Measurements from ENCODE around the gene DNASE2.
"Not testable (repeated sequence)": the region's sequence is repeated elsewhere in the genome, so short reads cannot be mapped to it uniquely, and the experiment has no call there.

DNASE2 gene, protein sequence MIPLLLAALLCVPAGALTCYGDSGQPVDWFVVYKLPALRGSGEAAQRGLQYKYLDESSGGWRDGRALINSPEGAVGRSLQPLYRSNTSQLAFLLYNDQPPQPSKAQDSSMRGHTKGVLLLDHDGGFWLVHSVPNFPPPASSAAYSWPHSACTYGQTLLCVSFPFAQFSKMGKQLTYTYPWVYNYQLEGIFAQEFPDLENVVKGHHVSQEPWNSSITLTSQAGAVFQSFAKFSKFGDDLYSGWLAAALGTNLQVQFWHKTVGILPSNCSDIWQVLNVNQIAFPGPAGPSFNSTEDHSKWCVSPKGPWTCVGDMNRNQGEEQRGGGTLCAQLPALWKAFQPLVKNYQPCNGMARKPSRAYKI

GRCh38 chr19:12881172-12881808, at the start of gene DNASE2:
DNASE2 (minus strand) TSS chr19:12881449; CDS start chr19:12881375, 74 bp downstream.
- Histone ChIP-seq H3K36me3 (ENCODE audit: control insufficient read depth, insufficient read depth, low read length) (peaks cover 12% of the 10 kb centered on the region; the same call in 1 of the 2 replicates), H3K27ac (ENCODE audit: low read depth, low read length) (peak within 1 kb of the TSS; percentile 79), H3K27me3 (ENCODE audit: control insufficient read depth, insufficient read depth, low read length) (peaks cover 2% of the 10 kb centered on the region; the same call in 1 of the 2 replicates), H3K9ac (ENCODE audit: low read depth, low read length) (peak within 1 kb of the TSS; percentile 72), H3K9me3 (ENCODE audit: control insufficient read depth, insufficient read depth, low read length) (no peaks in the 10 kb centered on the region), H3K4me1 (ENCODE audit: control insufficient read depth, insufficient read depth, low read length) (no peaks in the 10 kb centered on the region; the same call in 1 of the 2 replicates), H3K4me3 (ENCODE audit: low read depth, low read length) (peak within 1 kb of the TSS; percentile 84)

DNA sequence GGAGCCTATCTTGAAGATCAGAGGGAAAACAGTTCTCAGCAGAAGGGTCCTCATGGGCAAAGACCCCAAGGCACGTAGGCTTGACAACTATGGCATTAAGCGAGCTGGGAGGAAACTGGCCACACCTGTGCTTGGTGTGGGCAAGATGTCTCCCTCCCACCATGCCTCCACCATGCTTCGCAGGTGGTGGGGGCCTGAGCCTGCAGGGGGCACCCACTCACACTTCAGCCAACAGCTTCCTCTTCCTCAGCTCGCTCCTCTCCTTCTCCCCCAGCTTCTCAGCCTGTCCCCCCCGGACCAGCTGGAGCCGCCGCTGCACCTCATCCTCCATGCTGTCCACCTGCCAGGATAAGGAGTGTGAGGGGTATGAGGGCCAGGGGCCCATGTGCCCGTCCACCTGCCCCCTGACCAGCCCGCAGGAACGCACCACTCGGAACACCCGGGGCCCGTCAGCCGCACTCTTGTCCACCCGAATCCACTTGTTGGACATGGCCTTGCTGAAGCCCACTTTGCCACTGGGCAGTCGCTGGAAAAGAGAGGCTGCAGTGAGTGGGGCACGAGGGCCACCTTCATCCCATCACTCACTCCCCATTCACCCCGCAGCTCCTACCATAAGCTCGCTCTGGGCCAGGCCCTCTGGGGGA, 48.9 kb upstream of the DNASE2 start:
- H3K9ac ChIP-seq (ENCODE audit: low read depth, low read length) = no peak overlapping the region
- H3K9me3 ChIP-seq (ENCODE audit: control insufficient read depth, insufficient read depth, low read length) = no peaks in the 10 kb centered on the region
- H3K36me3 ChIP-seq (ENCODE audit: control insufficient read depth, insufficient read depth, low read length) = peaks cover 50% of the 10 kb centered on the region
- H3K4me3 ChIP-seq (ENCODE audit: low read depth, low read length) = no peak overlapping the region
- peaks cover 8% of the 10 kb centered on the region for H3K4me1 ChIP-seq (ENCODE audit: control insufficient read depth, insufficient read depth, low read length)
- H3K27me3 ChIP-seq (ENCODE audit: control insufficient read depth, insufficient read depth, low read length) = no peaks in the 10 kb centered on the region
- no peak overlapping the region for H3K27ac ChIP-seq (ENCODE audit: low read depth, low read length)

- H3K9me3 ChIP-seq (ENCODE audit: control insufficient read depth, insufficient read depth, low read length) = no peaks in the 10 kb centered on the region
- peaks cover 63% of the 10 kb centered on the region for H3K36me3 ChIP-seq (ENCODE audit: control insufficient read depth, insufficient read depth, low read length)
- H3K4me3 ChIP-seq (ENCODE audit: low read depth, low read length) = no peak overlapping the region
- no peaks in the 10 kb centered on the region for H3K27me3 ChIP-seq (ENCODE audit: control insufficient read depth, insufficient read depth, low read length)
- H3K9ac ChIP-seq (ENCODE audit: low read depth, low read length) = no peak overlapping the region
- no peak overlapping the region for H3K27ac ChIP-seq (ENCODE audit: low read depth, low read length)
- H3K4me1 ChIP-seq (ENCODE audit: control insufficient read depth, insufficient read depth, low read length) = no peaks in the 10 kb centered on the region
Observed at GRCh38 chr19:12924621-12925310, 43.5 kb upstream of the DNASE2 start.

- Histone ChIP-seq H3K9me3 (ENCODE audit: control insufficient read depth, insufficient read depth, low read length) (no peaks in the 10 kb centered on the region), H3K27me3 (ENCODE audit: control insufficient read depth, insufficient read depth, low read length) (peaks cover 9% of the 10 kb centered on the region), H3K36me3 (ENCODE audit: control insufficient read depth, insufficient read depth, low read length) (peaks cover 46% of the 10 kb centered on the region)
Observed at GRCh38 chr19:12922959-12923358, 41.7 kb upstream of the DNASE2 start.

DNA sequence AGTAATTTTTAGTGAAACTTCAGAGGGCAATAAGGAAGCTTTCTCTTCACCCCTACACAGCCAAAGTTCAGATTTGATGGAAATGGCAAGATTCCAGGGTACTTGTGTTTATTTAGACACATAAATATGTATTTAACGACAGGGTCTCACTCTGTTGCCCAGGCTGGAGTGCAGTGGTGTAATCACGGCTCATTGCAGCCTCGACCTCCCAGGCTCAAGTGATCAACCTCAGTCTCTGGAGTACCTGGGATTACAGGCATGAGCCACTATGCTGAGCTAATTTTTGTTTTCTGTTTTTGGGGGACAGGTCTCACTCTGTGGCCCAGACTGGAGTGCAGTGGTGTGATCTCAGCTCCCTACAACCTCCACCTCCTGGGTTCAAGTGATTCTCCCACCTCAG, 39.8 kb upstream of the DNASE2 start:
- peaks cover 11% of the 10 kb centered on the region for H3K27me3 ChIP-seq (ENCODE audit: control insufficient read depth, insufficient read depth, low read length)
- no peak overlapping the region for H3K27ac ChIP-seq (ENCODE audit: low read depth, low read length)
- no peak overlapping the region for H3K9ac ChIP-seq (ENCODE audit: low read depth, low read length)
- H3K4me1 ChIP-seq (ENCODE audit: control insufficient read depth, insufficient read depth, low read length) = no peaks in the 10 kb centered on the region
- no peak overlapping the region for H3K4me3 ChIP-seq (ENCODE audit: low read depth, low read length)
- H3K9me3 ChIP-seq (ENCODE audit: control insufficient read depth, insufficient read depth, low read length) = no peaks in the 10 kb centered on the region
- H3K36me3 ChIP-seq (ENCODE audit: control insufficient read depth, insufficient read depth, low read length) = peaks cover 34% of the 10 kb centered on the region

More at GRCh38 chr19:12922959-12923358, 41.7 kb upstream of the DNASE2 start:
- no peaks in the 10 kb centered on the region for H3K4me1 ChIP-seq (ENCODE audit: control insufficient read depth, insufficient read depth, low read length)
- no peak overlapping the region for H3K9ac ChIP-seq (ENCODE audit: low read depth, low read length)
- H3K4me3 ChIP-seq (ENCODE audit: low read depth, low read length) = no peak overlapping the region
- no peak overlapping the region for H3K27ac ChIP-seq (ENCODE audit: low read depth, low read length)

DNA sequence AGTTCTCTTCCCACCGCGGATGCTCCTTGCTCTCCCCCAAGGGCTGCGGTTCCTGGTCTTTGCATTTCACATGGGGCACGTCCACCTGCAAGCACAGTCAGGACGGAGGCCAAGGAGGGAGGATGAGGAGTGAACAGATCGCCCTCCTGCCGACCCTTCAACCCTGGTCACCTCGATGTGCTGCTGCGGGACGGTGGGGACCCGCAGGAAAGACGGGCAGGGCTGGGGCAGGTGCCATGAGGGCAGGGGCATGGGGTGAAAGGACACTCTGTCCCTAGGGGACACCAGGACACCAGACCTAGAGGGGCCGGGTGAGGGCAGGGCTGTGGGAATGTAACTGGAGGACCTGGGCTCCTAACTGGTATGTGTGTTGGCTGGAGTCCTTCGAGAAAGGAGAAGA, 37.0 kb upstream of the DNASE2 start:
- Histone ChIP-seq H3K4me1 (ENCODE audit: control insufficient read depth, insufficient read depth, low read length) (peaks cover 10% of the 10 kb centered on the region), H3K9me3 (ENCODE audit: control insufficient read depth, insufficient read depth, low read length) (no peaks in the 10 kb centered on the region), H3K27me3 (ENCODE audit: control insufficient read depth, insufficient read depth, low read length) (peaks cover 11% of the 10 kb centered on the region), H3K36me3 (ENCODE audit: control insufficient read depth, insufficient read depth, low read length) (peaks cover 11% of the 10 kb centered on the region), H3K27ac (ENCODE audit: low read depth, low read length) (no peak overlapping the region), H3K9ac (ENCODE audit: low read depth, low read length) (no peak overlapping the region), H3K4me3 (ENCODE audit: low read depth, low read length) (no peak overlapping the region)

GRCh38 chr19:12915860-12916259, 34.6 kb upstream of the DNASE2 start:
- Histone ChIP-seq H3K27me3 (ENCODE audit: control insufficient read depth, insufficient read depth, low read length) (peaks cover 11% of the 10 kb centered on the region), H3K4me1 (ENCODE audit: control insufficient read depth, insufficient read depth, low read length) (peaks cover 22% of the 10 kb centered on the region)
- not testable (repeated sequence) for H3K4me3 ChIP-seq (ENCODE audit: low read depth, low read length); H3K27ac ChIP-seq (ENCODE audit: low read depth, low read length); H3K36me3 ChIP-seq (ENCODE audit: control insufficient read depth, insufficient read depth, low read length); H3K9me3 ChIP-seq (ENCODE audit: control insufficient read depth, insufficient read depth, low read length); H3K9ac ChIP-seq (ENCODE audit: low read depth, low read length)

DNA sequence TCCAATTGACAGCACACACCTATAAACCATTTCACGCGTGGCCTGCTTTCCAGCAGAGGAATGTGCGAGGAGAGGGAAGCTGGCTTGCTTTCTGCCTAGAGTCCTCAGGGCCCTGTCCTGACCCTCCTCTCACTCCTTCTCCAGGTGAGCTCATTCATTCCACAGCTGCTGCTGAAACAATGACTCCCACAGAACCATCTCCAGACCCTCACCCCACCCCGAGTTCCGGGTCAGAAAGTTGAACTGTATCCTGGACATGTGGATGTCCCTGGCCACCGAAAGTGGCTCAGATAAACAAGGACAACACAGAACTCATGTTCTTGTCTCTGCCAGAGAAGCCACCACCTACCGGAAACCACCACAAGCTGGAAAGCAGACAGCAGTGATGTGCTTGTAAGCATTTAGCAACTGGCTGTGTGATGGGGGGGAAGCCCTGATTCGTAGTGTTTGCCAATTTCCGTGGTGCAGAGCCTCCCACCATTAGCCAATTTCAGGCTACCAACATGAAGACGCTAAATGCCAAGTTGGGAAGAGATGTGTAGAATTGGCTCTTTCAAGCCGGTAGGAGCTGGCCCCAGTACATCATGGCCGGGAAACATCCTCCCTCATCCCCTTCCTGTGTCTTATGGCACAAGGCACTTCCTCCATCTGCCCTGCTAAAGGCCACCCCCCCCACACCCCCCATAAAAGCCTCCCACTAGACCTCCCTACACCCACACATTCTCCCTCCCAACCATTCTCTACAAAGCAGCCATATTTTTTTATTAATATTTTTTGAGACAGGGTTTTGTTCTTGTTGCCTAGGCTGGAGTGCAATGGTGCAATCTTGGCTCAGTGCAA, 32.8 kb upstream of the DNASE2 start:
- no peak overlapping the region for H3K4me3 ChIP-seq (ENCODE audit: low read depth, low read length)
- H3K27ac ChIP-seq (ENCODE audit: low read depth, low read length) = peak overlapping the region; percentile 72
- H3K27me3 ChIP-seq (ENCODE audit: control insufficient read depth, insufficient read depth, low read length) = peaks cover 11% of the 10 kb centered on the region
- peak overlapping the region; percentile 1; the same call in 1 of the 2 replicates for H3K9ac ChIP-seq (ENCODE audit: low read depth, low read length)
- H3K36me3 ChIP-seq (ENCODE audit: control insufficient read depth, insufficient read depth, low read length) = no peaks in the 10 kb centered on the region
- peaks cover 22% of the 10 kb centered on the region for H3K4me1 ChIP-seq (ENCODE audit: control insufficient read depth, insufficient read depth, low read length)
- no peaks in the 10 kb centered on the region for H3K9me3 ChIP-seq (ENCODE audit: control insufficient read depth, insufficient read depth, low read length)

DNA sequence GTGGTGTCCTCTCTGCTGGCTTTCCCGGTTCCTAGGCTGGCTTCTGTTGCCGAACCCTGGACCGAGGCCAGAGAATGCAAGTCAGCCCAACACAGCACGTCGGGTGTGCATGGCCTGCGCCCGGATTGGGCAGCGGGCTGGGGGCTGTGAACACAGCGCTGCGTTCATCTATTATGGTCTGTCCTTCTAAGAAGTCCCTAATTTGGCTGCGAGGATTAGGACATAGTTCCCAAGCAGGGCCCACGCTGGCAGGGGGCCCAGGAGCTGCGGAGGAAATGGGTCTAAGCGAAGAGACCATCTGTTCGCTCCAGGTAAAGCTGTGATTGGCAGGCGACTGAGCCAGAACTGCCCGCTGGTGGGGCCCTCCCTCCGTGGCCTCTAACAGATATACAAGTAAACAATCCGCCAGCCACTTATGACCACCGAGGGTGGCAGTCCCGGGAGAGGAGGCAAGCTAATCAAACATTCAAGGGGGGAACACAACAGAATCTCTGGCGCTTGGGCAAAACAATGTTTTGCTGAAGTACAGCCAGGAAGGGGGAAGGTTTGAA, 31.8 kb upstream of the DNASE2 start:
- Histone ChIP-seq H3K9me3 (ENCODE audit: control insufficient read depth, insufficient read depth, low read length) (no peaks in the 10 kb centered on the region), H3K27ac (ENCODE audit: low read depth, low read length) (peak overlapping the region; percentile 72), H3K36me3 (ENCODE audit: control insufficient read depth, insufficient read depth, low read length) (no peaks in the 10 kb centered on the region), H3K4me1 (ENCODE audit: control insufficient read depth, insufficient read depth, low read length) (peaks cover 22% of the 10 kb centered on the region), H3K9ac (ENCODE audit: low read depth, low read length) (peak overlapping the region; percentile 44), H3K27me3 (ENCODE audit: control insufficient read depth, insufficient read depth, low read length) (peaks cover 3% of the 10 kb centered on the region), H3K4me3 (ENCODE audit: low read depth, low read length) (peak overlapping the region; percentile 8; the same call in 1 of the 2 replicates)

GRCh38 chr19:12912571-12912970, 31.3 kb upstream of the DNASE2 start:
- Histone ChIP-seq H3K4me3 (ENCODE audit: low read depth, low read length) (no peak overlapping the region), H3K27ac (ENCODE audit: low read depth, low read length) (peak overlapping the region; percentile 72), H3K36me3 (ENCODE audit: control insufficient read depth, insufficient read depth, low read length) (no peaks in the 10 kb centered on the region), H3K9ac (ENCODE audit: low read depth, low read length) (peak overlapping the region; percentile 44), H3K9me3 (ENCODE audit: control insufficient read depth, insufficient read depth, low read length) (no peaks in the 10 kb centered on the region), H3K4me1 (ENCODE audit: control insufficient read depth, insufficient read depth, low read length) (peaks cover 22% of the 10 kb centered on the region), H3K27me3 (ENCODE audit: control insufficient read depth, insufficient read depth, low read length) (no peaks in the 10 kb centered on the region)

Measured in HUES48 (cell line).